ENCODE measurements around the gene C1QC.

The C1QC gene

DNA sequence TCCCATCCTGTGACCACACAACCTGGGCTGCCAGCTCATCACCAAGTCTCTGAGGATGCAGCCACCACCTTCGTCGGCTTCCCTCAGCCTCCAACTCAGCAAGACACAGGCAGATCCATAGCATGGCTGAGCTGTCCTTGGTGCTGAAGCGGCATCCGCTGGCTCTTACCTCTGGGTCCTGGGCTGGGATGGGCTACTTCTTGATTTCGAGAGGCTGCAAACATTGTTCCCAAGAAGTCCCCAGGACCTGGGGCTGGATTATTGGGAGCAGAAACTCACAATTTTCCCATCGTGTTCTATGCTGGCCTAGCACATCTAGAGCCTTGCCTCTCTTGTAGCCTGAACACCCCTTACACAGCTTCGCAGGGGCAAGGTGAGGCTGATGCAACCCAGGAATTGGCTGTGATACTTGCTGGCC, 31.9 kb upstream of the C1QC start:
- peaks cover 3% of the 10 kb centered on the region for H3K27me3 Mint-ChIP-seq (ENCODE audit: low read depth)

DNA sequence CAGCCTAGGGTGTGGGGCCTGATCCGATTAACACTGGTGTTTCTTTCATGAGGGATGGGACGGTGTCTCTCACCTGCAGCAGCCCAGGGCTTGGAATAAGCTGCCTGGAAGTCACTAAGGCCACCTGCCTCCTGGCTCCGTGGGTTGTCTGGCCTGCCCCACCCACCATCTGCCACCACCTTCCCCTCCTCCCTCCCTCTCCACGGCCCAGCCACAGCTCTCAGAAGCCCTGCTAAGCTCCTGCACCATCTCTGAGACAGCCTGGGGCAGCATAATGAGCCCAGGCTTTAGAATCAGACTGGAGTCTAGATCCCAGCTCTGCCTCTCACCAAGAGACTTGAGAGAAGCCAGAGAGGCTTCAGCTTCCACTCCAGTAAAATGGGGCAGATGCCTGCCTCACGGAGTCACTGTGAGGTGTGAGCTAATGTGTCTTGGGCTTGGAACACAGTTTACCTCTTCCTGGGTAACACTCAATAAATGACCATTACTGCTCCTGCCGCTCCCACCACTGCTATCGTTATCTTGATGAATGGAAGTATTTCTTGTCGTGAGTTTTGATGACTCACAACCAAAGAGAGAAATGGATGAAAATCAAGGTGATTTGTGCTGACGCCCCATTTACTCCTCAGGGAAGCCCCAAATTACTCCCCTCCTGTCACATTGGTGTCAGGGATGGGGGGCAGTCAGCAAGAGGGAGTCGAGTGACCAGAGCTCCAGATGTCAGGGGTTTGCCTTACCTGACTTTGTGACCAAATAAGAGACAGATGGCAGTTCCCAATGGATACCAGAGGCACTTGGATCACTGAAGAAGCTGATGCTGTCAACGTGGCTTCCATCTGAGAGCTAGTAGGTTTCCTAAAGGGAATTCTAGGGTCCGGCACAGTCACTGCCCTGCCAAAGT, 30.5 kb upstream of the C1QC start:
- Mint-ChIP-seq H3K27me3 (ENCODE audit: low read depth) (peaks cover 1% of the 10 kb centered on the region), H3K4me1 (ENCODE audit: low read depth) (no peaks in the 10 kb centered on the region), H3K36me3 (ENCODE audit: low read depth) (no peaks in the 10 kb centered on the region), H3K27ac (no peak overlapping the region), H3K9me3 (no peaks in the 10 kb centered on the region), H3K4me3 (no peak overlapping the region)
- no peak for DNase-seq (ENCODE audit: low spot score)

More for the DNA sequence above, 31.9 kb upstream of the C1QC start:
- no peak overlapping the region for H3K4me3 Mint-ChIP-seq
- H3K4me1 Mint-ChIP-seq (ENCODE audit: low read depth): no peaks in the 10 kb centered on the region
- DNase-seq (ENCODE audit: low spot score): no peak
- H3K36me3 Mint-ChIP-seq (ENCODE audit: low read depth): no peaks in the 10 kb centered on the region
- H3K27ac Mint-ChIP-seq: no peak overlapping the region
- H3K9me3 Mint-ChIP-seq: no peaks in the 10 kb centered on the region

DNA sequence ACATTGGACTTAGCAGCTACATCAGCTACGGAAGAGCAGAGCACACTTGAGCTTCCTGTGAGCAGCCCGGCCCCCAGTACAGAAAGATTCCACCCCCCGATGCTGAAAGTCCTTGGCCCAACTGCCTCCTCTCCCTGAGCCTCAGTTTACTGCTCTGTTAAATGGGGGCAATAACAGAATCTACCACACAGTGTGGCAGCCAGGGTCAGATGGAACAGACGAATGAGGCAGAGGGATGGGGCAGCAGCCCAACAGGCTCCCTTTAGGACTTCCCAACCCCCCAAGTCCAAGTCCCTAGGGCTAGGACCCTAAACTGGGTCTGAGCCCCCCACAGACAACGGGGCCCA, 29.9 kb upstream of the C1QC start:
- Mint-ChIP-seq H3K27me3 (ENCODE audit: low read depth) (peaks cover 1% of the 10 kb centered on the region), H3K36me3 (ENCODE audit: low read depth) (no peaks in the 10 kb centered on the region), H3K27ac (no peak overlapping the region), H3K4me1 (ENCODE audit: low read depth) (no peaks in the 10 kb centered on the region), H3K4me3 (no peak overlapping the region), H3K9me3 (no peaks in the 10 kb centered on the region)
- DNase-seq (ENCODE audit: low spot score): no peak

DNA sequence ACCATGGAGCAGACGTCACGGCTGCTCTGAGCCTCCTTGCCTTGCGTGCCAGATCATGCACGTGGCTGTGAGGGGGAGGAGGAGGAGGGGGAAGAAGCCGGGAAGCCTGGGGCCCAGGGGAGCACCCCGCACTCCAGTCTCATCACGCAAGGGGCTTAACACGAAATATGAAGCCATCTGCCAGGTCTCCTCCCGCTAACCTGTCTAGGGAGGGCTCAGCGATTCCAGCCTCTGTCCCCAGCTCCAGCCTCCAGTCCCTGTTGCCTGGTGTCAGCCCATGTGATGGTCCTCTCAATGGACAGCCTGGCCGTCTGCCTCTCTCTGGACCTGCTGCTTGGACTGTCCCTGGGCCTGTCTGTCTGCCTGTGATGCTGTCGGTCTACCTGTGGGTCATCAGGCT, 29.5 kb upstream of the C1QC start:
- DNase-seq (ENCODE audit: low spot score): no peak
- Mint-ChIP-seq H3K27ac (no peak overlapping the region), H3K27me3 (ENCODE audit: low read depth) (no peaks in the 10 kb centered on the region), H3K9me3 (no peaks in the 10 kb centered on the region), H3K36me3 (ENCODE audit: low read depth) (no peaks in the 10 kb centered on the region), H3K4me1 (ENCODE audit: low read depth) (no peaks in the 10 kb centered on the region), H3K4me3 (no peak overlapping the region)

DNA sequence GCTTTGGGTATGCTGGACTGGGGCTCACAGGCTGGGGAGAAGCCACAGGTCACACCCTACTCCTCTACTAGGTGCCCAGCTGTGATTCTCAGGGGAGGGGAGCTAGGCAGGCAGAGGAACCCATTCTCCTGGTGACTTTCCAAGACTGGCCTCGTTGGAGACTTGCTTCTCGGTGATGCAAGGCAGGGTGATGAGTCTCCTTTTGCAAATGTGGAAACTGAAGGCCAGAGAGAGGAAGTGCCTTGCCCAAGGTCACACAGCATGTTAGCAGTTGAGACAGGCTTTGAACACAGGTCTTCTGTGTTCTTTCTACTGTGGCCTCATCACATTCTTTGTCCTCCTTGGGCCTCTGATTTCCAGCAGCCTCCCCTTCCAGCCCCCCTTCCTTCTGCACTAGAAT, 27.5 kb upstream of the C1QC start:
- Mint-ChIP-seq H3K27me3 (ENCODE audit: low read depth) (no peaks in the 10 kb centered on the region), H3K36me3 (ENCODE audit: low read depth) (no peaks in the 10 kb centered on the region), H3K9me3 (no peaks in the 10 kb centered on the region), H3K4me1 (ENCODE audit: low read depth) (no peaks in the 10 kb centered on the region), H3K4me3 (no peak overlapping the region), H3K27ac (no peak overlapping the region)
- DNase-seq (ENCODE audit: low spot score): no peak

DNA sequence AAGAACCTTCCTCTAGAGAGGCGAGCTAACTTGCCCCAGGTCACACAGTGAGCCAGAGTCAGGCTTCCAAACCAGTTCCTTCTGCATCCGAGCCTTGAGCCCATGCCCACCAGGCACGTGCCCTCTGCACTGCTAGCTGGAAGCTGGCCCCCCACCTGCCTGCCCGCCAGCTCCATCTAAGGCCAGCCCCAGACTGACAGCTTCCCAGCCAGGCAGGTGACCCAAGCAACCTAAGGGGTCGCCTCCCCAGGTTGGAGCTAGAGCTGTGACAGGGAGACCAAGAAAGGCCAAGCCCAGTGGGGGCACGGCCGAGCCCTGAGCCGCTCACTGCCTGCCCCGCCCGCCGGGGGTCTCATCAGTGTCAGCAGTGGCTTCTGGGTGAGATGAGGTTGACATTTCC, 26.9 kb upstream of the C1QC start:
- H3K4me3 Mint-ChIP-seq: no peak overlapping the region
- H3K36me3 Mint-ChIP-seq (ENCODE audit: low read depth): no peaks in the 10 kb centered on the region
- no peak for DNase-seq (ENCODE audit: low spot score)
- H3K4me1 Mint-ChIP-seq (ENCODE audit: low read depth): no peaks in the 10 kb centered on the region
- no peaks in the 10 kb centered on the region for H3K27me3 Mint-ChIP-seq (ENCODE audit: low read depth)
- H3K9me3 Mint-ChIP-seq: no peaks in the 10 kb centered on the region
- H3K27ac Mint-ChIP-seq: no peak overlapping the region

DNA sequence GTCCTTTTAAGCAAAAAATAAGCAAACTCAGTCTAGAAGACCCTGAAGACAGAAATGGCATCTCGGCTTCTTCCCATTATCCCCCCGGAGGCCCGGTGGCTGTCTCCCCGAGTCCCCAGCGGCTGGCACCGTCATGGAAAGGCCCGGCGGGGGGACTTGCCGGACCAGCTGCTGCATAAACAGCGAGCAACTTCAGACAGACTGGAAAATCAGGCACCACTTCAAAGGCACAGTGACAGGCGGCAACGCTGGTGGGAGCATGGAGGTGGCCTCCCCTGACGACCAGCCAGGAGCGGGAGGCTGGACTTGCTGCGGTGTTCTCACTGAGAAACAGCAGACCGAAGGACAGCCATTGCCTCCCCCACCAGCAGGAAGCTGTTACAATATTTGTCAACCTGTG, 25.4 kb upstream of the C1QC start:
- H3K4me3 Mint-ChIP-seq: no peak overlapping the region
- no peaks in the 10 kb centered on the region for H3K27me3 Mint-ChIP-seq (ENCODE audit: low read depth)
- H3K36me3 Mint-ChIP-seq (ENCODE audit: low read depth): no peaks in the 10 kb centered on the region
- H3K9me3 Mint-ChIP-seq: no peaks in the 10 kb centered on the region
- no peak overlapping the region for H3K27ac Mint-ChIP-seq
- no peak for DNase-seq (ENCODE audit: low spot score)
- no peaks in the 10 kb centered on the region for H3K4me1 Mint-ChIP-seq (ENCODE audit: low read depth)

DNA sequence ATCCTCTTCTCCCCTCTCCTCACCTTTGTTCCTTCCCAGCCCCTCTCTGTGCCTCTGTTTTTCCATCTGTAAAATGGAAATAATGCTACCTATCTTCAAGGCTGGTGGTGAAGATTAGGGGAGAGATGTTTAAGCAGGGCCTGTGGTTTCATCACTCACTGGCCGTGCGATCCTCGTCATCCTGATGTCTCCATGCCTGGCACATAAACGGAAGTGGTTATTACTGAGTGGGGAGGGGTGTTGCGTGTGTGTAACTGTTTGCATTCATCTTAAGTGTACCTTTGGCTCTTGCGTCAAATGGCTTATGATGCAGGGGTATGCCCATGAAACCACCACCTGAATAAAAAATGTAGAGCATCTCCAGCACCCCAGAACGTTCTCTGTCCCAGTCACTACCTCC, 24.2 kb upstream of the C1QC start:
- Mint-ChIP-seq H3K27me3 (ENCODE audit: low read depth) (no peaks in the 10 kb centered on the region), H3K9me3 (no peaks in the 10 kb centered on the region), H3K4me3 (no peak overlapping the region), H3K36me3 (ENCODE audit: low read depth) (no peaks in the 10 kb centered on the region), H3K4me1 (ENCODE audit: low read depth) (no peaks in the 10 kb centered on the region), H3K27ac (no peak overlapping the region)
- no peak for DNase-seq (ENCODE audit: low spot score)

DNA sequence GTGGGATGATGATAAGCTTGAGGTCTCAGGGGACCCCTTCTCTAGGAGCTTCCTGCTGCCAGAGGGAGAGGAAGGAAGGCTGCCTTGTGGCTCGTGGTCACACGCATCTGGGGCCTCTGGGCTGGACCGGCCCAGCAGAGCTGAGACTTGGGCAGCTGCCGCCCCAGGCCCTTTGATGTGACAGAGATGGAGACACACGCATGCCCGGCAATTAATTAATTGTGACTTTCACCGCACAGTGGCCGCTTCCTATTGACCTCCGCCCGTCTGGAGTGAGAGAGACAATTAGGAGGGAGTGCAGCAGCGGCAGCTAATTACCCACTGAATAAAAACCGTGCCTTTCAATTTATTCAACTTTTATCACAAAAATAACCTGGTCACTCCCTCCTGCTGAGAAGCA, 23.6 kb upstream of the C1QC start:
- H3K27ac Mint-ChIP-seq: no peak overlapping the region
- no peaks in the 10 kb centered on the region for H3K4me1 Mint-ChIP-seq (ENCODE audit: low read depth)
- no peaks in the 10 kb centered on the region for H3K36me3 Mint-ChIP-seq (ENCODE audit: low read depth)
- no peaks in the 10 kb centered on the region for H3K27me3 Mint-ChIP-seq (ENCODE audit: low read depth)
- DNase-seq (ENCODE audit: low spot score): no peak
- no peak overlapping the region for H3K4me3 Mint-ChIP-seq
- no peaks in the 10 kb centered on the region for H3K9me3 Mint-ChIP-seq

DNA sequence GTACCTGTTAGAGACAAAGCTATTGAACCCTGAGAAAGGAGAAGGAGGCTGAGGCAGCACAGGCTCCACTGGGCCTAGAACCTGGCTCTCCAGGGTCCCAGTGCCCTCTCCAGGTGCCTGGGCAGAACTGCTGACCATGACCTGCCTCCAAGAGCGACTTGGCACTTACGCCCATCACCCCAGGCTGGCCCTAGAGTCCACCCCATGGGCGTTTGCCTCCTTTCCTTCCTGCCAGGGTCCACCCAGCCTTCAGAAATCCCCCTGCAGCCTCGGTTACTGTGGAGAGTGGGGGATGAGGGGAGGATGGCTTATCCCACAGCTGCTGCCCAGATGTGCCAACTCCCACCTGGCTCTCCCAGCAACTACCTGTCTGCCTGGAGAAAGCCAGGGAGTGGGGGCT, 21.7 kb upstream of the C1QC start:
- Mint-ChIP-seq H3K4me3 (no peak overlapping the region), H3K4me1 (ENCODE audit: low read depth) (no peaks in the 10 kb centered on the region), H3K27me3 (ENCODE audit: low read depth) (no peaks in the 10 kb centered on the region), H3K9me3 (no peaks in the 10 kb centered on the region), H3K27ac (no peak overlapping the region), H3K36me3 (ENCODE audit: low read depth) (no peaks in the 10 kb centered on the region)
- DNase-seq (ENCODE audit: low spot score): no peak

DNA sequence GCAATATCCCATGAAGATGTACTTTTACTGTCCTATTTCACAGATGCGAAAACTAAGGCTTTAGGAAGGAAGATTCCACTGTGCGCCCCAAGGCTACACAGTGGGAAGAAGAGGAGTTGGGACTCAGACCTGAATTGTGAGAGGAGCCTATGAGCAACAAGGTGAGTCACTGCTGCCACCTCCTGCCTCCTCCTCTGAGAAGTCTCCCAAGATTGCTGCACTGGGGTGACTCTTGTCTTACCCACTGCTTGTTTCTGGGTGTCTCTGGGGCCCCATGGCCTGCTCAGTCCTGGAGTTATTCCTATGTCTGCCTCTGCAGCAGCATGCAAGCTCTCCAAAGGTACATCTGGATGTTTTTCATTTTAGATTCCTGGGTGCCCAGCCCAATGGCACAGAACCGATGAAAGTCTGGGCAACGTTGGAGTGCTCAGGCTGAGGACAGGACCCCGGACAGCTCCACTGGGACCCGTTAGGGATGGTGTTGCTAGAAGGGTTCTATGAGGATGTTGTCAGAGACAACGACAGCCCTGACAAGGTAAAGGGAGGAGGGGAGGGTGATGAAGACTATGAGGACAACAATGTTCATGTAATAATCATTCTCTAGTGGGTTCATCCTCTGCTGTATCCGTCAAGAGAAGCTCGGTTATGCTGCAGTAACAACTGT, 18.0 kb upstream of the C1QC start:
- no peak for DNase-seq (ENCODE audit: low spot score)
- Mint-ChIP-seq H3K36me3 (ENCODE audit: low read depth) (no peaks in the 10 kb centered on the region), H3K4me3 (no peak overlapping the region), H3K27me3 (ENCODE audit: low read depth) (peaks cover 16% of the 10 kb centered on the region), H3K9me3 (no peaks in the 10 kb centered on the region), H3K27ac (no peak overlapping the region), H3K4me1 (ENCODE audit: low read depth) (no peaks in the 10 kb centered on the region)

DNA sequence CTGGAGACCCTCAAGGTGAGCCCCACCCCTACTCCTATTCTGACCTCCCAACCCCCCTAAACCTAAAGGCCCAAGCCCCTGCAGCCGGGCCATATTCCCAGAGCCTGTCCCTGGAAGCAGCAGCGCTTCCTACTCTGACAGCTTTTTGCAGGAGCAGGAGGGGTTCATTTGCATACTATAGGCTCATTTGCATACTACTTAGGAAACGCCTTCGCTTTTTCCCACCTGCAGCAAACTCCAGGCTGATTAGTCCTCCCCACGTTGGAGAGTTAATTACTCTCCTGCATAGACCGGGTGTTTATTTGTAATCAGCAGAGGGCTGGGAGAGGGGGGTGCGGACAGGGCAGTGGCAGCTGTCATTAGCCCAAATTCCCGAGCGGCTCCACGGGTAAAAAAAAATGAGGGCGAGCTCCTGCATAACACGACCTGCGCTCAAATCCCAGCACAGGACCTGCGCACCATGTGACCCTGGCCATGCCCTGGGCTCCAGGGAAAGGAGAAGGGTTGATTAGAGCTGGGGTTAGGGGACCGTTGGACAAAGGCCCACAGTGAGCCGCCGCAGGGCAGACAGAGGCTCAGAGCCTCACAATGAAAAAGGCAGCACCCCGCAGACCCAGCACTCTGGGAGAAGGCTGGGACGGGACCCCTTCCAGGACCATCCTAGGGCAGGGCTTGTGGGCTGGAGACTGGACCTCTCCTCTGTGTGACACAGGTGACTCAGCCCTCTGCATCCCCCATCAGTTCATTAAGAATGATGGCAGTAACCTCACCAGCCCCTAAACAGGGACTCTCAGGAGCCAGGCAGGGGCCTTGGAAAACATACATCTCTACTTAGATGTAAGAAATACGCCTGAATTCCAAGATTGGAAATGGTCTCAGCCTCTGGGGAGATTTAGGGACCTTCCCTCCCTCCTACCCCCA, 16.9 kb upstream of the C1QC start:
- no peak overlapping the region for H3K27ac Mint-ChIP-seq
- H3K4me3 Mint-ChIP-seq: no peak overlapping the region
- H3K27me3 Mint-ChIP-seq (ENCODE audit: low read depth): peaks cover 16% of the 10 kb centered on the region
- no peak for DNase-seq (ENCODE audit: low spot score)
- no peaks in the 10 kb centered on the region for H3K4me1 Mint-ChIP-seq (ENCODE audit: low read depth)
- H3K9me3 Mint-ChIP-seq: no peaks in the 10 kb centered on the region
- H3K36me3 Mint-ChIP-seq (ENCODE audit: low read depth): no peaks in the 10 kb centered on the region

DNA sequence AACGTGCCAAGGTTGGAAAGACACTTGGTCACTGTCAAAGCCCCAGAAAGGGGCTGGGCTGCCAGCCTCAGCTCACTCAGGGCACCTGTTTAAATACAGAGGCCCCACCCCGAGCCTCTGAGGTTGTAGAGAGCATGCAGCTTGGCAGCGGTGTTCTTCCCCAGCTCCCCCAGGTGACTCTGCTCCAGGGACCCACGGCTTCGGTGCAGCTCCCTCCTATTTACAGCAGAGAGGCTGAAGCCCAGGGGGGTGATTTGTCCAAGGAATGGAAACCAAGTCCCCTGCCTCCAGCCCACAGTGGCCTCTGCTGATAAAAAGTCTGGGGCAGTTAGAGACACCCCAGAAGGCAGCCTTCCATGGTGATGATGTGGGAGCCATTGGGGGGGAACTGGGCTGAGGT, 16.1 kb upstream of the C1QC start:
- no peak overlapping the region for H3K27ac Mint-ChIP-seq
- H3K4me3 Mint-ChIP-seq: no peak overlapping the region
- H3K9me3 Mint-ChIP-seq: no peaks in the 10 kb centered on the region
- no peaks in the 10 kb centered on the region for H3K36me3 Mint-ChIP-seq (ENCODE audit: low read depth)
- peaks cover 16% of the 10 kb centered on the region for H3K27me3 Mint-ChIP-seq (ENCODE audit: low read depth)
- H3K4me1 Mint-ChIP-seq (ENCODE audit: low read depth): no peaks in the 10 kb centered on the region
- DNase-seq (ENCODE audit: low spot score): no peak
